ENCODE data around the gene KLHDC8A. TPM values are rescaled to one million over a fixed set of nuclear protein-coding genes. Genes with fewer than 3 reads are reported as not detected.

KLHDC8A gene
- total and polyA plus RNA-seq, 2 of the 4 experiments (the other 2 are of a cell fraction), result not detected

DNA sequence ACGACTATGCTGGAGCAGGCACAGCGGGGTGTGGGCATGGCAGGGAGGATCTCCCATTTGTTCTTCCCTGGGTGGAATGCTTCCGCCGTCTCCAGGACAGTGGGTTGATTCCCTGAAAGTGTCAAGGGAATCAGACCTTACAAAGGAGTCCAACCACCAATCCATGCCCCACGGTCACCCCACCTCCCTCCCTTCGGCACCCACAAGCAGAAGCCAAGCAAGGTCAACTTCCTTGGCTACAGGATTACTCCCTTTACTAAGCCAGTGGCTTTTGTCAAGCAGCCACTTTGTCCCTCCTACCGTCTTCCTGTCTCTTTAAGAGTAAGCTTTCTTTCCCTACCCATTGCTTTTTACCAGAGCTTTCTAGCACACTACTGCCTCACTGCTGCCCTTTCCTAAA, 19.2 kb downstream of the KLHDC8A start:
- no peak overlapping the region for H3K18ac ChIP-seq (ENCODE audit: low read depth, low read length)
- no peaks in the 10 kb centered on the region for H3K79me1 ChIP-seq (ENCODE audit: low read depth in 1 of 2, low read length in 2 of 2)
- WGBS, 2 experiments (ENCODE audit: extremely low coverage in 2 of 2, insufficient read length in 1 of 2), result no CpG with 5 or more reads among the region's 7 CpGs
- no peak overlapping the region for H4K5ac ChIP-seq (ENCODE audit: low read depth, low read length)
- H3K9me3 ChIP-seq (ENCODE audit: control insufficient read depth, insufficient read depth, low read length), result no peaks in the 10 kb centered on the region; the same call in 1 of the 2 replicates
- H3K36me3 ChIP-seq (ENCODE audit: control insufficient read depth, insufficient read depth, low read length), result no peaks in the 10 kb centered on the region
- intact Hi-C loops (cut with micrococcal nuclease) (no loop called here), in situ Hi-C loops (cut with MboI; ENCODE audit: low sequenced_read_pairs) (loop anchor here (5.0 to 10.0 kb wide), 2 partner anchors 185 to 353 kb away; no protein-coding TSS in a partner anchor), dilution Hi-C loops (cut with HindIII; ENCODE audit: low sequenced_read_pairs, unreplicated experiment) (no loop called here)
- no peak overlapping the region for H3K27ac ChIP-seq (ENCODE audit: insufficient read depth, low read length)
- H2BK120ac ChIP-seq (ENCODE audit: low read depth, low read length), result no peak overlapping the region
- H4K20me1 ChIP-seq (ENCODE audit: insufficient read depth, low read length), result no peaks in the 10 kb centered on the region; the same call in 1 of the 2 replicates
- ATAC-seq (ENCODE audit: low read depth), result no peak
- no peak overlapping the region for H3K9ac ChIP-seq (ENCODE audit: low read depth, low read length)
- H3K4ac ChIP-seq (ENCODE audit: low read depth, low read length), result no peak overlapping the region
- H2AK9ac ChIP-seq (replicated peaks; ENCODE audit: low read depth, low read length, poor library complexity), result no peak overlapping the region
- peaks cover 65% of the 10 kb centered on the region for H3K27me3 ChIP-seq (ENCODE audit: control insufficient read depth, insufficient read depth, low read length)
- H4K91ac ChIP-seq (ENCODE audit: insufficient read depth, low read depth, low read length), result no peak overlapping the region
- H2BK5ac ChIP-seq (ENCODE audit: low read depth, low read length, poor library complexity, severe bottlenecking), result no peak overlapping the region
- H3K4me3 ChIP-seq (ENCODE audit: insufficient read depth, low read depth, low read length), result no peak overlapping the region
- DNase-seq, result no peak
- H3K4me1 ChIP-seq (ENCODE audit: control insufficient read depth, insufficient read depth, low read length), result no peaks in the 10 kb centered on the region
- no peak overlapping the region for H3K4me2 ChIP-seq (ENCODE audit: low read depth, low read length)
- no TSS peak for BruUV-seq (replicated peaks)
- H2AFZ ChIP-seq (replicated peaks; ENCODE audit: low read length, poor library complexity), result no peak overlapping the region
- no peak overlapping the region for H3K14ac ChIP-seq (replicated peaks; ENCODE audit: low read depth, low read length)
- H2BK20ac ChIP-seq (ENCODE audit: low read depth, low read length), result no peak overlapping the region
- TF ChIP-seq NFE2L2 (IDR thresholded peaks at IDR 0.05; ENCODE audit: low read depth, low read length), result no peak
- TF ChIP-seq, protein P1, sequence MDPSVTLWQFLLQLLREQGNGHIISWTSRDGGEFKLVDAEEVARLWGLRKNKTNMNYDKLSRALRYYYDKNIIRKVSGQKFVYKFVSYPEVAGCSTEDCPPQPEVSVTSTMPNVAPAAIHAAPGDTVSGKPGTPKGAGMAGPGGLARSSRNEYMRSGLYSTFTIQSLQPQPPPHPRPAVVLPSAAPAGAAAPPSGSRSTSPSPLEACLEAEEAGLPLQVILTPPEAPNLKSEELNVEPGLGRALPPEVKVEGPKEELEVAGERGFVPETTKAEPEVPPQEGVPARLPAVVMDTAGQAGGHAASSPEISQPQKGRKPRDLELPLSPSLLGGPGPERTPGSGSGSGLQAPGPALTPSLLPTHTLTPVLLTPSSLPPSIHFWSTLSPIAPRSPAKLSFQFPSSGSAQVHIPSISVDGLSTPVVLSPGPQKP (IDR thresholded peaks at IDR 0.05; ENCODE audit: borderline replicate concordance, low read depth, low read length), result no peak
- TF ChIP-seq RCOR1 (IDR thresholded peaks at IDR 0.05; ENCODE audit: insufficient replicate concordance, low read length), result no peak
- TF ChIP-seq FOS (IDR thresholded peaks at IDR 0.05; ENCODE audit: low read depth, low read length), result no peak
- TF ChIP-seq MXI1 (IDR thresholded peaks at IDR 0.05; ENCODE audit: borderline replicate concordance, low read depth, low read length), result no peak
- no peak for TF ChIP-seq CHD1 (IDR thresholded peaks at IDR 0.05; ENCODE audit: low read depth, low read length)
- TF ChIP-seq, protein P2, sequence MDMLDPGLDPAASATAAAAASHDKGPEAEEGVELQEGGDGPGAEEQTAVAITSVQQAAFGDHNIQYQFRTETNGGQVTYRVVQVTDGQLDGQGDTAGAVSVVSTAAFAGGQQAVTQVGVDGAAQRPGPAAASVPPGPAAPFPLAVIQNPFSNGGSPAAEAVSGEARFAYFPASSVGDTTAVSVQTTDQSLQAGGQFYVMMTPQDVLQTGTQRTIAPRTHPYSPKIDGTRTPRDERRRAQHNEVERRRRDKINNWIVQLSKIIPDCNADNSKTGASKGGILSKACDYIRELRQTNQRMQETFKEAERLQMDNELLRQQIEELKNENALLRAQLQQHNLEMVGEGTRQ (IDR thresholded peaks at IDR 0.05; ENCODE audit: low read depth, low read length), result no peak
- TF ChIP-seq MAZ (IDR thresholded peaks at IDR 0.05; ENCODE audit: borderline replicate concordance, low read depth, low read length), result no peak
- TF ChIP-seq CEBPB (IDR thresholded peaks at IDR 0.05; ENCODE audit: low read depth, low read length), result no peak
- no peak for TF ChIP-seq MAFK (IDR thresholded peaks at IDR 0.05; ENCODE audit: low read depth, low read length)
- TF ChIP-seq SMC3 (IDR thresholded peaks at IDR 0.05; ENCODE audit: low read depth, low read length), result no peak
- TF ChIP-seq, protein P3, sequence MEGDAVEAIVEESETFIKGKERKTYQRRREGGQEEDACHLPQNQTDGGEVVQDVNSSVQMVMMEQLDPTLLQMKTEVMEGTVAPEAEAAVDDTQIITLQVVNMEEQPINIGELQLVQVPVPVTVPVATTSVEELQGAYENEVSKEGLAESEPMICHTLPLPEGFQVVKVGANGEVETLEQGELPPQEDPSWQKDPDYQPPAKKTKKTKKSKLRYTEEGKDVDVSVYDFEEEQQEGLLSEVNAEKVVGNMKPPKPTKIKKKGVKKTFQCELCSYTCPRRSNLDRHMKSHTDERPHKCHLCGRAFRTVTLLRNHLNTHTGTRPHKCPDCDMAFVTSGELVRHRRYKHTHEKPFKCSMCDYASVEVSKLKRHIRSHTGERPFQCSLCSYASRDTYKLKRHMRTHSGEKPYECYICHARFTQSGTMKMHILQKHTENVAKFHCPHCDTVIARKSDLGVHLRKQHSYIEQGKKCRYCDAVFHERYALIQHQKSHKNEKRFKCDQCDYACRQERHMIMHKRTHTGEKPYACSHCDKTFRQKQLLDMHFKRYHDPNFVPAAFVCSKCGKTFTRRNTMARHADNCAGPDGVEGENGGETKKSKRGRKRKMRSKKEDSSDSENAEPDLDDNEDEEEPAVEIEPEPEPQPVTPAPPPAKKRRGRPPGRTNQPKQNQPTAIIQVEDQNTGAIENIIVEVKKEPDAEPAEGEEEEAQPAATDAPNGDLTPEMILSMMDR (conservative IDR thresholded peaks at IDR 0.05; ENCODE audit: low read depth, low read length), result no peak
- no peak for TF ChIP-seq BHLHE40 (IDR thresholded peaks at IDR 0.05; ENCODE audit: low read depth, low read length)
- TF ChIP-seq RFX5 (IDR thresholded peaks at IDR 0.05; ENCODE audit: low read depth, low read length), result no peak
- TF ChIP-seq RAD21 (IDR thresholded peaks at IDR 0.05; ENCODE audit: low read length), result no peak
- TF ChIP-seq POLR2A (IDR thresholded peaks at IDR 0.05; ENCODE audit: low read depth, low read length), result no peak
- no peak overlapping the region for H3K56ac ChIP-seq (ENCODE audit: extremely low read depth, insufficient read depth, low read length)
- ChIA-PET POLR2A (ENCODE audit: unreplicated experiment) (interaction anchor here (0.8 kb wide), 1 partner anchor 162 kb away, joined by 3 read pairs; no protein-coding TSS in a partner anchor), CTCF (interaction anchor here (1.0 kb wide), 2 partner anchors 93 to 141 kb away, joined by 3 read pairs; no protein-coding TSS in a partner anchor)
- H2BK15ac ChIP-seq (ENCODE audit: low read depth, low read length), result no peak overlapping the region
- H3K23ac ChIP-seq (ENCODE audit: low read depth, low read length), result no peak overlapping the region
- H2AK5ac ChIP-seq (ENCODE audit: low read depth, low read length), result no peak overlapping the region
- no peak overlapping the region for H4K8ac ChIP-seq (ENCODE audit: low read depth in 2 of 2, low read length in 2 of 2)
- H3K9me1 ChIP-seq (ENCODE audit: insufficient read depth, low read length), result no peaks in the 10 kb centered on the region

Data from IMR-90 (cell line).